HG02798 (cell line): ENCODE measurements around the gene CAMK2G.
"Not testable (repeated sequence)": the region's sequence is repeated elsewhere in the genome, so short reads cannot be mapped to it uniquely, and the experiment has no call there.

Experiments
- ATAC-seq: cut with Tn5 transposase; IDR thresholded peaks from one replicate; pipeline ENCODE4 v1.9.1; 2021; ENCODE audit warnings: mild to moderate bottlenecking; ENCODE audit not compliant: unreplicated experiment, poor library complexity

Gene CAMK2G

GRCh38 chr10:73842349-73842748 lies 32.0 kb downstream of the CAMK2G start:
- no peak for ATAC-seq

- no peak for ATAC-seq
Observed at GRCh38 chr10:73841526-73842285, 32.6 kb downstream of the CAMK2G start.

GRCh38 chr10:73841061-73841421 lies 33.3 kb downstream of the CAMK2G start:
- ATAC-seq = no peak

- ATAC-seq = no peak
Observed at GRCh38 chr10:73840403-73841060, 33.8 kb downstream of the CAMK2G start.

GRCh38 chr10:73840056-73840402 lies 34.3 kb downstream of the CAMK2G start:
- no peak for ATAC-seq

- ATAC-seq = no peak
Observed at GRCh38 chr10:73839276-73839966, 34.9 kb downstream of the CAMK2G start.

GRCh38 chr10:73838827-73839226 lies 35.5 kb downstream of the CAMK2G start:
- ATAC-seq = no peak

- no peak for ATAC-seq
Observed at GRCh38 chr10:73838008-73838567, 36.3 kb downstream of the CAMK2G start.

GRCh38 chr10:73837072-73837471 lies 37.3 kb downstream of the CAMK2G start:
- no peak for ATAC-seq

- ATAC-seq = no peak
Observed at GRCh38 chr10:73836427-73836980, 37.9 kb downstream of the CAMK2G start.

GRCh38 chr10:73829090-73829489 lies 45.3 kb downstream of the CAMK2G start:
- ATAC-seq = not testable (repeated sequence)

GRCh38 chr10:73828161-73828560 lies 46.2 kb downstream of the CAMK2G start:
- ATAC-seq = no peak

GRCh38 chr10:73827346-73828089 lies 46.8 kb downstream of the CAMK2G start:
- ATAC-seq = no peak

- no peak for ATAC-seq
Observed at GRCh38 chr10:73824146-73824725, 50.1 kb downstream of the CAMK2G start.

- no peak for ATAC-seq
Observed at GRCh38 chr10:73823391-73823790, 51.0 kb downstream of the CAMK2G start.

- ATAC-seq = no peak
Observed at GRCh38 chr10:73819513-73820093, 54.8 kb downstream of the CAMK2G start.

GRCh38 chr10:73819081-73819480 lies 55.3 kb downstream of the CAMK2G start:
- ATAC-seq = no peak

GRCh38 chr10:73818402-73818801 lies 56.0 kb downstream of the CAMK2G start:
- ATAC-seq = no peak

- no peak for ATAC-seq
Observed at GRCh38 chr10:73817826-73818225, 56.5 kb downstream of the CAMK2G start.
